Lower leg skin (tissue), 4 donors: ENCODE measurements around the gene MRPL23. TPM values are rescaled to one million over a fixed set of nuclear protein-coding genes. Genes with fewer than 3 reads are reported as not detected.

ENCODE experiments used
- DNase-seq, 2 donors: peaks; one replicate each; pipeline ENCODE4 v3.0.0-alpha.2; 2019; ENCODE audit warnings: low spot score in 2 of 2
- H3K4me3 ChIP-seq: fragments of 200-600 bp; sonication (generic); 2 replicates; pipeline ENCODE4 v1.5.1; 2017; ENCODE audit warnings: mild to moderate bottlenecking, low read depth; ENCODE audit not compliant: poor library complexity, severe bottlenecking
- CTCF ChIP-seq, 3 donors: fragments of 450-650 bp; IDR thresholded peaks; one replicate each; pipeline ENCODE4 v1.5.1; 2016; ENCODE audit warnings: antibody characterized with exemption in 3 of 3, mild to moderate bottlenecking in 3 of 3, moderate library complexity in 2 of 3
- POLR2A ChIP-seq, 2 donors: fragments of 450-650 bp; IDR thresholded peaks; one replicate each; pipeline ENCODE4 v1.6.1; 2016 to 2017; ENCODE audit warnings: antibody characterized with exemption in 2 of 2, mild to moderate bottlenecking in 1 of 2, moderate library complexity in 1 of 2
- WGBS, 2 donors: methylation state at CpG; one replicate each; pipeline ENCODE4 v1.1.5; 2018; 5-methylcytosine and 5-hydroxymethylcytosine counted together
- intact Hi-C: fragments of 100-400 bp; cut with DNase I; formaldehyde crosslinking; loops from one replicate; pipeline ENCODE4 v1.15.0; 2023; ENCODE audit warnings: low total_unique reads
- total RNA-seq, 4 donors: library from RNA; depleted of rRNA; stranded (reverse); fragments of >200 nt; gene quantifications; one replicate each; pipeline ENCODE4 v1.1.0, GENCODE V29; 2016

The MRPL23 gene
- total RNA-seq, 4 donors from 2014 or later = 169 to 227 (median 216) TPM

- no peak for DNase-seq
- H3K4me3 ChIP-seq = no peak overlapping the region
- TF ChIP-seq POLR2A (IDR thresholded peaks at IDR 0.05) (no peak), CTCF (IDR thresholded peaks at IDR 0.05) (no peak)
- 83 to 87% methylated on average over 22 of the region's 22 CpGs for WGBS, 2 donors
- intact Hi-C loops = loop anchor here (5.0 kb wide), 1 partner anchor 41 kb away; no protein-coding TSS in a partner anchor
Observed at GRCh38 chr11:1923201-1923956, 23.8 kb upstream of the MRPL23 start.

GRCh38 chr11:1924181-1924580 lies 23.0 kb upstream of the MRPL23 start:
- intact Hi-C loops = loop anchor here (5.0 kb wide), 1 partner anchor 42 kb away; no protein-coding TSS in a partner anchor
- DNase-seq = no peak
- WGBS, 2 donors = 58 to 67% methylated on average over 16 to 17 of the region's 17 CpGs
- H3K4me3 ChIP-seq = no peak overlapping the region
- TF ChIP-seq CTCF (IDR thresholded peaks at IDR 0.05) = no peak
- TF ChIP-seq POLR2A (IDR thresholded peaks at IDR 0.05) = no peak

- no peak overlapping the region for H3K4me3 ChIP-seq
- WGBS, 2 donors = 75 to 78% methylated on average over 17 to 19 of the region's 21 CpGs
- no peak for TF ChIP-seq POLR2A (IDR thresholded peaks at IDR 0.05)
- no peak for TF ChIP-seq CTCF (IDR thresholded peaks at IDR 0.05)
- intact Hi-C loops = loop anchor here (5.0 kb wide), 1 partner anchor 43 kb away; no protein-coding TSS in a partner anchor
- no peak for DNase-seq
Observed at GRCh38 chr11:1924646-1925372, 22.3 kb upstream of the MRPL23 start.

- no peak for DNase-seq
- intact Hi-C loops = no loop called here
- WGBS, 2 donors = 88 to 90% methylated on average over 11 to 17 of the region's 23 CpGs
- no peak overlapping the region for H3K4me3 ChIP-seq
- TF ChIP-seq POLR2A (IDR thresholded peaks at IDR 0.05) = no peak
- TF ChIP-seq CTCF (IDR thresholded peaks at IDR 0.05) = no peak
Observed at GRCh38 chr11:1925373-1926155, 21.6 kb upstream of the MRPL23 start.

- DNase-seq = no peak
- WGBS, 2 donors = 87 to 91% methylated on average over 41 of the region's 41 CpGs
- H3K4me3 ChIP-seq = no peak overlapping the region
- intact Hi-C loops = no loop called here
- TF ChIP-seq POLR2A (IDR thresholded peaks at IDR 0.05) (no peak), CTCF (IDR thresholded peaks at IDR 0.05) (no peak)
Observed at GRCh38 chr11:1926156-1927025, 20.7 kb upstream of the MRPL23 start.
